Heart left ventricle (tissue), 16 donors: ENCODE data around the gene CYB561. TPM values are rescaled to one million over a fixed set of nuclear protein-coding genes. Genes with fewer than 3 reads are reported as not detected.

Experiments used
- ATAC-seq, 4 donors: fragments of 200-7000 bp; cut with Tn5 transposase; one replicate each; pipeline ENCODE4 v1.9.1; 2020 to 2022; ENCODE audit warnings: moderate library complexity in 4 of 4, mild to moderate bottlenecking in 3 of 4, moderate number of reproducible peaks in 1 of 4
- DNase-seq, 5 donors: peaks; one replicate each; pipeline ENCODE4 v3.0.0-alpha.2; 2020
- H3K27ac ChIP-seq, 12 donors: fragments of 200-600 bp; sonication (generic) in 4 of 12; one replicate each; pipeline versions ENCODE4 v1.5.0 to v1.8.0; 2016 to 2022; ENCODE audit warnings: mild to moderate bottlenecking in 2 of 12
- H3K27me3 ChIP-seq, 9 donors: fragments of 200-600 bp; sonication (generic) in 2 of 9; one replicate each; pipeline versions ENCODE4 v1.5.1 to v1.8.0; 2016 to 2022; ENCODE audit warnings: mild to moderate bottlenecking in 3 of 9
- H3K36me3 ChIP-seq, 9 donors: fragments of 200-600 bp; sonication (generic) in 2 of 9; one replicate each; pipeline versions ENCODE4 v1.5.0 to v1.8.0; 2018 to 2022; ENCODE audit warnings: mild to moderate bottlenecking in 2 of 9
- H3K4me1 ChIP-seq, 12 donors: fragments of 200-600 bp; sonication (generic) in 4 of 12; one replicate each; pipeline versions ENCODE4 v1.5.0 to v1.8.0; 2016 to 2022; ENCODE audit warnings: mild to moderate bottlenecking in 3 of 12
- H3K4me3 ChIP-seq, 12 donors: fragments of 200-600 bp; sonication (generic) in 4 of 12; one replicate each; pipeline versions ENCODE4 v1.5.0 to v1.8.0; 2017 to 2022; ENCODE audit warnings: mild to moderate bottlenecking in 9 of 12, moderate library complexity in 4 of 12
- H3K9me3 ChIP-seq, 12 donors: fragments of 200-600 bp; sonication (generic) in 4 of 12; one replicate each; pipeline versions ENCODE4 v1.5.0 to v1.8.0; 2016 to 2022; ENCODE audit warnings: mild to moderate bottlenecking in 1 of 12
- CTCF ChIP-seq, 12 donors: fragments of 200-600 bp; sonication (generic) in 4 of 12; IDR thresholded peaks; one replicate each; pipeline versions ENCODE4 v1.5.0 to v1.8.0; 2018 to 2022; ENCODE audit warnings: antibody characterized with exemption in 12 of 12, mild to moderate bottlenecking in 5 of 12
- POLR2A ChIP-seq, 2 donors: fragments of 450-650 bp; IDR thresholded peaks; one replicate each; pipeline ENCODE4 v1.6.1; 2017; ENCODE audit warnings: antibody characterized with exemption in 2 of 2, mild to moderate bottlenecking in 2 of 2, moderate library complexity in 2 of 2
- WGBS, 4 donors: extraction: QIAGEN DNeasy Blood & Tissue Kit in 2 of 4; methylation state at CpG; one replicate each; pipeline versions ENCODE4 v1.1.5 to v1.1.7; 2013 to 2018; 5-methylcytosine and 5-hydroxymethylcytosine counted together
- intact Hi-C, 10 donors: fragments of 100-400 bp; cut with DNase I; formaldehyde crosslinking; loops; one replicate each; pipeline versions ENCODE4 v1.11.1 to v1.14.2; 2022
- polyA plus RNA-seq, 2 donors: library from polyadenylated mRNA; stranded (reverse); fragments of 200-250 nt; gene quantifications; one replicate each; pipeline ENCODE4 v1.2.3, GENCODE V29; 2013
- total RNA-seq, 9 donors: library from RNA; depleted of rRNA in 2 of 9; stranded (reverse); fragments of >200 nt in 2 of 9; fragmentation: NEBNext Ultra II Directional in 3 of 9; extraction: Animal tissue kit (Norgen Biotek cat#: 25700) in 3 of 9; gene quantifications; one replicate each; pipeline versions ENCODE4 v1.1.0 to v1.2.4, GENCODE V29; 2016 to 2023
- donor health status: ischemic (EF 13 %, LVEDD 7.1; RV severe dilation, severe dysfunction).
- donor health status: healthy with polysubstance abuse.
- donor health status: DM: no; HTN: yes; CAD: no.
- donor health status: DM: no; HTN: no; CAD: no.
- donor health status: ischemic (EF 25% LVEDD 6.9; RV normal size, moderate dysfunction).
- donor health status: ischemic (EF 25% LVEDD 5.7; RV mildly dilated, moderate dysfunction).
- donor health status: healthy.
- donor health status: DM: yes; HTN: yes; CAD: no.
- donor health status: ischemic (EF 35%, LVEDD 5.7; RV mildly dilated, moderate dysfunction).
- donor health status: nonischemic (EF 11% LVEDD 7.7; RV severe dilation, severe dysfunction).
- donor health status: DM: yes; HTN: yes; CAD: no.
- donor health status: PGD.
- donor health status: ischemic (EF 29% LVEDD 5.4; RV normal size, mild dysfunction).
- donor health status: nonischemic (EF 23%, LVEDD 6.1; RV moderate dilation, normal function).

The CYB561 gene
- total and polyA plus RNA-seq, 11 donors = 4.8 to 19.2 (median 8.6) TPM

GRCh38 chr17:63476459-63476853, 30.4 kb upstream of the CYB561 start:
- peak overlapping the region in 7 of 12 donors; percentile 41 to 83 (median 60) for H3K27ac ChIP-seq
- ATAC-seq = peak in 1 of 4 donors; percentile 24
- intact Hi-C loops = loop anchor here in 6 of 10 donors (2.0 to 5.0 kb wide), 4 partner anchors 30 to 49 kb away; partner anchors contain the start of gene CYB561 (in 1 of the 6)
- TF ChIP-seq CTCF (IDR thresholded peaks at IDR 0.05) (no peak), POLR2A (IDR thresholded peaks at IDR 0.05) (no peak)
- DNase-seq = peak in 1 of 5 donors; percentile 33
- H3K9me3 ChIP-seq = no peaks in the 10 kb centered on the region
- H3K36me3 ChIP-seq = peaks cover 0 to 16% (median 0%) of the 10 kb centered on the region in 9 donors
- WGBS, 4 donors = 2 to 38% (median 4%) methylated on average over 7 to 36 of the region's 36 CpGs
- H3K27me3 ChIP-seq = peaks cover 0 to 16% (median 0%) of the 10 kb centered on the region in 9 donors
- H3K4me3 ChIP-seq = peak overlapping the region; percentile 29 to 77 (median 62)
- H3K4me1 ChIP-seq = peaks cover 4 to 60% (median 37%) of the 10 kb centered on the region in 12 donors

- Histone ChIP-seq H3K4me1 (peaks cover 4 to 59% (median 37%) of the 10 kb centered on the region in 12 donors), H3K27me3 (peaks cover 0 to 16% (median 0%) of the 10 kb centered on the region in 9 donors), H3K4me3 (peak overlapping the region in 9 of 12 donors; percentile 51 to 77 (median 65)), H3K9me3 (no peaks in the 10 kb centered on the region), H3K36me3 (peaks cover 0 to 15% (median 0%) of the 10 kb centered on the region in 9 donors), H3K27ac (peak overlapping the region in 9 of 12 donors; percentile 41 to 83 (median 60))
- WGBS, 4 donors = 53 to 67% (median 62%) methylated on average over 24 to 28 of the region's 28 CpGs
- DNase-seq (peak in 1 of 5 donors; percentile 26), ATAC-seq (no peak)
- intact Hi-C loops = loop anchor here in 7 of 10 donors (2.0 to 5.0 kb wide), 4 partner anchors 29 to 48 kb away; partner anchors contain the start of gene CYB561 (in 2 of the 7)
- no peak for TF ChIP-seq POLR2A (IDR thresholded peaks at IDR 0.05)
- no peak for TF ChIP-seq CTCF (IDR thresholded peaks at IDR 0.05)
Measured at GRCh38 chr17:63475491-63476412, 29.6 kb upstream of the CYB561 start.

DNA sequence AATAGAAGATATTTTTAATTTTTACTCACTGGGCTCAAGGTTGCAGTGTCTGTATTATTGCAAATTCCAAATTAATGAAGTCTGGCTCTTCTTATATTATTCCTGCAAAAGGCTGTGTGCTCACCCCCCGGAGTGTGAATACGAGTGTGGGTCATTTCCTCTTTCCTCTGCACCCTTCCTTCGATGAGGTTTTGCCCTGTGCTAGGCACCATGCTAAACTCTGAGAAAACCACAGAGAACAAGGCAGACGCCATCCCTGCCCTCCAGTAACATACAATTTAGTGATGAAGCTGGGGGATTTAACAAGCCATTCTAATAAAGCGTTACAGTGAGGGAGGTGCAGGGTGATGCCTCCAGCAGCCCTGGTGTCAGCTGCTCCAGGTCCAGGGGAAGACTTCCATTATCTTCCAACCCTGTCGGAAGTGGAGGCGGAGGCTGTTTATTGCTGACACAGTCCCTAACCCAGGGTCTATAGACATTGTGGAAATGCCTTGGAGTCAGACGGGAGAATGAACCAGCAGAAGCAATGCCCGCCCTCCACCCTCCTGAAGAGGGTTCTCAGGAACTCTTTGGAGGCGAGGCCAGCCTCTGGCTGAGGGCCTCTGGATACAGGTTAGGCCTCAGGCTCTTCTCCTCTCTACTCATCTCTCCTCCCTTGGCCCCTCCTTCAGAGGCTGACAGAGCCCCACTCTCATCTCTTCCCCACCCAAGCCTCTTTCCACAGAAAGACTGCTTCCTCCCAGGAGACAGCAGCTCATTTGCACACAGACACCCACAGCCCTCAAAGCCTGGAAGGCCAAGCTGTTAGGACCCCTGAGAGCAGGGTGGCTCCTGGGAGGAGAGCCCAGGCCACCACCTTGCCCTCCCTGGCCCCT, 28.7 kb upstream of the CYB561 start:
- Histone ChIP-seq H3K4me3 (peak overlapping the region in 1 of 12 donors; percentile 9), H3K27ac (peak overlapping the region in 10 of 12 donors; percentile 7 to 83 (median 54)), H3K4me1 (peaks cover 4 to 59% (median 36%) of the 10 kb centered on the region in 12 donors), H3K36me3 (peaks cover 0 to 7% (median 0%) of the 10 kb centered on the region in 9 donors), H3K9me3 (no peaks in the 10 kb centered on the region), H3K27me3 (peaks cover 0 to 16% (median 0%) of the 10 kb centered on the region in 9 donors)
- intact Hi-C loops = loop anchor here in 6 of 10 donors (2.0 to 5.0 kb wide), 4 partner anchors 28 to 48 kb away; partner anchors contain the start of gene CYB561 (in 1 of the 6)
- peak in 1 of 4 donors; percentile 15 for ATAC-seq
- no peak for DNase-seq
- 59 to 68% (median 62%) methylated on average over 10 of the region's 10 CpGs for WGBS, 4 donors
- no peak for TF ChIP-seq POLR2A (IDR thresholded peaks at IDR 0.05)
- no peak for TF ChIP-seq CTCF (IDR thresholded peaks at IDR 0.05)
